Activated B cell treated with CpG ODN at 0.5 μM for 24 hours (primary cell): ENCODE measurements around the gene IRF3. TPM values are rescaled to one million over a fixed set of nuclear protein-coding genes. Genes with fewer than 3 reads are reported as not detected.
"Not testable (repeated sequence)": the region's sequence is repeated elsewhere in the genome, so short reads cannot be mapped to it uniquely, and the experiment has no call there.

Experiments used
- ATAC-seq: fragments of 200-7000 bp; cut with Tn5 transposase; one replicate; pipeline ENCODE4 v1.10.0; 2021; ENCODE audit warnings: low read depth, mild to moderate bottlenecking, moderate library complexity
- CTCF ChIA-PET: fragments of 350-600 bp; sonication (Branson Sonifier 250); formaldehyde crosslinking; loops from one replicate; lab custom pipeline; 2021; ENCODE audit warnings: antibody characterized with exemption; lab: Charles Lee
- POLR2A ChIA-PET: fragments of 350-600 bp; sonication (Branson Sonifier 250); formaldehyde crosslinking; loops from one replicate; lab custom pipeline; 2021; ENCODE audit warnings: antibody characterized with exemption; lab: Charles Lee
- DNase-seq: peaks from one replicate; pipeline ENCODE4 v3.0.0; 2022
- H3K27ac Mint-ChIP-seq: one replicate; pipeline ENCODE4 v1.8.0; 2020; ENCODE audit warnings: mixed read lengths
- H3K27me3 Mint-ChIP-seq: one replicate; pipeline ENCODE4 v1.8.0; 2021; ENCODE audit warnings: mixed read lengths
- H3K36me3 Mint-ChIP-seq: one replicate; pipeline ENCODE4 v1.8.0; 2021; ENCODE audit warnings: low read depth, mixed read lengths
- H3K4me1 Mint-ChIP-seq: one replicate; pipeline ENCODE4 v1.8.0; 2021; ENCODE audit warnings: mixed read lengths
- H3K4me3 Mint-ChIP-seq: one replicate; pipeline ENCODE4 v1.8.0; 2020; ENCODE audit warnings: mild to moderate bottlenecking, mixed read lengths
- H3K9me3 Mint-ChIP-seq: one replicate; pipeline ENCODE4 v1.8.0; 2020; ENCODE audit warnings: mixed read lengths
- CTCF ChIP-seq: fragments of 200-600 bp; IDR thresholded peaks from one replicate; pipeline ENCODE4 v1.8.0; 2022; ENCODE audit warnings: antibody characterized with exemption, mild to moderate bottlenecking
- intact Hi-C: fragments of 100-400 bp; cut with micrococcal nuclease; formaldehyde crosslinking; loops from one replicate; pipeline ENCODE4 v1.15.1; 2024
- total RNA-seq: library from RNA; stranded (reverse); gene quantifications from 2 replicates; pipeline ENCODE4 v1.2.3, GENCODE V29; 2022

The IRF3 gene
- total RNA-seq, 1 donor from 2014 or later, result 171 TPM

DNA sequence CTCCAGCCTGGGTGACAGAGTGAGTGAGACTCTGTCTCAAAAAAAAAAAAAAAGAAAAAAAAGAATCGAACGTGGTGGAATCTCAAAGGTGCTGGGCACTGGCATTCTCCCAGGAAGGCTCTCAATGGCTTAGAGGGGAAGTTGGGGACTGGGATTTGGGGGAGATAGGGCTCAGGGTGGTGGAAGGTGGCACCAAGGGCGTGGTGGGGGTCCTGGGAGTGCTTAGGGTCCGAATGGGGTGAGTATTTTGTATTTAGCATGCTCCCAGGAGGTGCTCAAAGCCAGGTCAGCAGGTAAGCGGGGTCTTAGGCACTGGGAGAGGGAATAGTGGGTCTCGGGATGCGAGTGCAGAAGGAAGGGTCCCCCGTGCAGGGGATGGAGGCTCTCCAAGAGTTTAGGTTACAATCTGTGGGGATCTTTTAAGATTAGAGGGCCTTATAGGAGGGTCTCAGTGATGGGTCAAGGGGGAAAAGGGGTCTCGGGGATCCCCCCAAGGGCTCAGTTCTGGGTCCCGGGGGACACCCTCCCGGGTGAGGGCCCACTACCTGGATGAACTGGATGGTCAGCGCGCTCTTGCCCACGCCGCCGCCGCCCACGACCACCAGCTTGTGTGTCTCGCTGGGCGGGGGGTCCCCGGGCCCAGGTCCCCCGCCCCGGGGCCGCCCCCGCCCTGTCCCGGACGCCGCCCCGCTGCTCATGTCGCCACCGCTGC is 26.1 kb downstream of the IRF3 start:
- intact Hi-C loops, result loop anchor here (1.0 to 5.0 kb wide), 8 partner anchors 49 to 1002 kb away; partner anchors contain the start of genes DBP, MED25, NOSIP and PPP1R15A
- DNase-seq (no peak), ATAC-seq (no peak)
- Mint-ChIP-seq H3K9me3 (no peaks in the 10 kb centered on the region), H3K4me1 (peaks cover 57% of the 10 kb centered on the region), H3K4me3 (peak overlapping the region; percentile 93), H3K27me3 (no peaks in the 10 kb centered on the region), H3K36me3 (peaks cover 11% of the 10 kb centered on the region), H3K27ac (peak overlapping the region; percentile 52)
- CTCF ChIA-PET, result interaction anchor here (1.0 to 2.3 kb wide), 3 partner anchors 37 to 46 kb away, joined by 3 to 6 read pairs (median 3); partner anchors contain the start of gene PRMT1
- POLR2A ChIA-PET, result interaction anchor here (0.6 to 4.0 kb wide), 22 partner anchors 9 to 1020 kb away, joined by 3 to 97 read pairs (median 6); partner anchors contain the start of genes AKT1S1, ATF5, BCAT2 and BCL2L12
- no peak for TF ChIP-seq CTCF

- Mint-ChIP-seq H3K36me3 (peaks cover 4% of the 10 kb centered on the region), H3K9me3 (no peaks in the 10 kb centered on the region), H3K4me3 (peak overlapping the region; percentile 35), H3K4me1 (peaks cover 42% of the 10 kb centered on the region), H3K27me3 (no peaks in the 10 kb centered on the region), H3K27ac (no peak overlapping the region)
- ChIA-PET CTCF (no interaction called here), POLR2A (interaction anchor here (0.6 to 0.8 kb wide), 5 partner anchors 24 to 136 kb away, joined by 3 to 5 read pairs (median 3); no protein-coding TSS in a partner anchor)
- intact Hi-C loops, result no loop called here
- TF ChIP-seq CTCF, result no peak
- ATAC-seq, result no peak
- DNase-seq, result no peak
Observed at GRCh38 chr19:49637821-49638738, 27.6 kb downstream of the IRF3 start.

DNA sequence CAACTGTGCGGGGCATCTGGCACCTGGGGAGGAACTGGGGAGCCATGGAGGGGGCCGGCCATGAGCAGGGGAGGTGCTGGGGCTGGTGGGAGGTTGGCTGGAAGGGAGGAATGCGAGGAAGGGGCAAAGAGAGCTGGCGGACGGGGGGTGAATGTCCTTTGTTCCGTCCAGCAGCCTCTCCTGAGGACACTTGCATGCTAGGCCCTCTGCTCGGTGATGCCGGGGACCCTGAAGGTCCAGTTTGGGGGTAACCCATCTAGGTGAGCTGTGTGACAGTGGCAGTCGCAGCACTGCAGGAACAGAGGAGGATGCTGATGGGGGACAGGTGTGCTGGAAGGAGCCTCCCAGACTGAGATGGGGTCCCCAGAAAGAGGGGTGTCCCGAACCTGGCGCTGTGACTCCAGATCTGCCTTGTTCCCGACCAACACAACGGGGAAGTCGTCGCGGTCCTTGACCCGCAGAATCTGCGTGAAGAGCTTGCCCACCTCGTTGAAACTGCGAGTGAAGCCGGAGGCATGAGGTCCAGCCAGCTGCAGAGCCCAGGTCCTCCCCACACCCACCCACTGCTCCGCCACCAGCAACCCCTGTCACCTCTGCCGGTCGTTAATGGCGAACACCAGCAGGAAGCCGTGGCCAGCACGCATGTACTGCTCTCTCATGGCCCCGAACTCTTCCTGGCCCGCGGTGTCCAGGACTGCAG is 29.3 kb downstream of the IRF3 start:
- H3K4me3 Mint-ChIP-seq, result no peak overlapping the region
- DNase-seq, result no peak
- no peaks in the 10 kb centered on the region for H3K27me3 Mint-ChIP-seq
- CTCF ChIA-PET, result no interaction called here
- H3K4me1 Mint-ChIP-seq, result peaks cover 30% of the 10 kb centered on the region
- intact Hi-C loops, result no loop called here
- H3K9me3 Mint-ChIP-seq, result no peaks in the 10 kb centered on the region
- POLR2A ChIA-PET, result no interaction called here
- TF ChIP-seq CTCF, result no peak
- ATAC-seq, result no peak
- no peak overlapping the region for H3K27ac Mint-ChIP-seq
- H3K36me3 Mint-ChIP-seq, result no peaks in the 10 kb centered on the region

DNA sequence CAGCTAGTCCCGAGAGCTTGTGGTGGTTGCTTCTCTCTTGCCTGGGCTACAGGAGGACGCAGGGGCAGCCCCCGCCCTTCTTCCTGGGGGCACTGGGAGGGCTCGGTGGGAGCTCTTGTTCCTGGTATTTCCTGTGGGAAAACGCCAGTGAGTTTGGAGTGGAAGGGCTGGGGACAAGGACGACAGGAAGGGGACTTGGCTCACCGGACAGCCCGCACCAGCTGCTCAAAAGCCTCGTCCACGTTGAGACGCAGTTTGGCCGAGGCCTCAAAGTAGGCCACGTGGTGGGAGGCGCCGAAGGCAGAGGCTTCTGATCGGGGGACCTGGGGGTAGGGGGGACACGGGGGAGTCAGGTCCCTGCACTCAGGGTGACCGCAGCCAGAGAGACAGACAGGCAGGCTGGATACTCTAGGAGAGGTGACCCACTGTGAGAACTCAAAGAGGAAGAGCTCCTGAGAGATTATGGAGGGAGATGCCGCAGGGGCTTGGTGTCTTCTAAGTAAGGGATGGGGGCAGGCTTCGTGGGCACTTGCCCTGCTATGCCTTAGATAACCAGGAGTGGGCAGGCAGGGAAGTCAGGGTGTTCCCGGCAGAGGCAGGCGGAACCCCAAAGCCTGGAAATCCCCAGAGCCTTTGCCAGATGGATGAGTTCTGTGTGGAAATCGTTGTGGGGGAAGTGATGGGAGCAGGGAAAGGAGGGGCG is 30.0 kb downstream of the IRF3 start:
- no peak overlapping the region for H3K27ac Mint-ChIP-seq
- no peak for TF ChIP-seq CTCF
- no peak for DNase-seq
- H3K36me3 Mint-ChIP-seq, result no peaks in the 10 kb centered on the region
- ATAC-seq, result no peak
- H3K9me3 Mint-ChIP-seq, result no peaks in the 10 kb centered on the region
- ChIA-PET POLR2A (interaction anchor here (0.6 to 0.9 kb wide), 2 partner anchors 42 to 271 kb away, joined by 3 to 7 read pairs; no protein-coding TSS in a partner anchor), CTCF (no interaction called here)
- H3K27me3 Mint-ChIP-seq, result no peaks in the 10 kb centered on the region
- H3K4me3 Mint-ChIP-seq, result no peak overlapping the region
- intact Hi-C loops, result no loop called here
- peaks cover 25% of the 10 kb centered on the region for H3K4me1 Mint-ChIP-seq

DNA sequence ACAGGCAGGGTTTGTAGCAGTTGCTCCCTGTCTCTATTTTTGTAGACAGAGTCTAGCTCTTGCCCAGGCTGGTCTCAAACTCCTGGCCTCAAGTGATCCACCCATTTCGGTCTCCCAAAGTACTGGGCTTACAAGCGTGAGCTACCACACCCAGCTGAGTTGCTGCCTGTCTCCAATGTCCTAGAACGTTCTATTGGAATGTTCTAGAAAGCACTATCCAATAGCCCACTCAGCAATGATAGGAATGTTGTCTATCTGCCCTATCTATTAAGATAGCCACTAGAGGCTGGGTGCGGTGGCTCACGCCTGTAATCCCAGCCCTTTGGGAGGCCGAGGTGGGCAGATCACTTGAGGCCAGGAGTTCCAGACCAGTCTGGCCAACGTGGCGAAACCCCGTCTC is 32.4 kb downstream of the IRF3 start:
- H3K27ac Mint-ChIP-seq, H3K4me3 Mint-ChIP-seq, H3K9me3 Mint-ChIP-seq, DNase-seq, H3K27me3 Mint-ChIP-seq, ATAC-seq, CTCF ChIA-PET, H3K4me1 Mint-ChIP-seq, intact Hi-C loops, H3K36me3 Mint-ChIP-seq: not testable (repeated sequence)
- POLR2A ChIA-PET, result interaction anchor here (0.6 kb wide), 1 partner anchor 14 kb away, joined by 7 read pairs; no protein-coding TSS in a partner anchor
